Transverse colon (tissue), 4 donors: ENCODE measurements around the gene TXNRD3.

Experiments used
- EP300 ChIP-seq: sonication (generic); formaldehyde crosslinking; IDR thresholded peaks from one replicate; pipeline ENCODE4 v1.6.1; 2017; ENCODE audit warnings: antibody characterized with exemption, low read depth
- POLR2A ChIP-seq: fragments of 450-650 bp; IDR thresholded peaks from one replicate; pipeline ENCODE4 v1.6.1; 2016; ENCODE audit warnings: antibody characterized with exemption, mild to moderate bottlenecking, moderate library complexity
- POLR2AphosphoS5 ChIP-seq, 3 donors: sonication (generic); formaldehyde crosslinking; IDR thresholded peaks; one replicate each; pipeline ENCODE4 v1.6.1; 2016; ENCODE audit warnings: antibody characterized with exemption in 3 of 3
- TF ChIP-seq, protein P1 (sequence below), 5 experiments: fragments of 200-600 bp in 3 of 5; fragments of 450-650 bp in 2 of 5; sonication (generic) in 3 of 5; IDR thresholded peaks; 1 replicate in 2 of 5; 2 replicates in 3 of 5; pipeline ENCODE4 v1.5.1; 2016 to 2017; ENCODE audit warnings: antibody characterized with exemption in 5 of 5, inconsistent platforms in 3 of 5, mild to moderate bottlenecking in 2 of 5, moderate library complexity in 1 of 5

DNA sequence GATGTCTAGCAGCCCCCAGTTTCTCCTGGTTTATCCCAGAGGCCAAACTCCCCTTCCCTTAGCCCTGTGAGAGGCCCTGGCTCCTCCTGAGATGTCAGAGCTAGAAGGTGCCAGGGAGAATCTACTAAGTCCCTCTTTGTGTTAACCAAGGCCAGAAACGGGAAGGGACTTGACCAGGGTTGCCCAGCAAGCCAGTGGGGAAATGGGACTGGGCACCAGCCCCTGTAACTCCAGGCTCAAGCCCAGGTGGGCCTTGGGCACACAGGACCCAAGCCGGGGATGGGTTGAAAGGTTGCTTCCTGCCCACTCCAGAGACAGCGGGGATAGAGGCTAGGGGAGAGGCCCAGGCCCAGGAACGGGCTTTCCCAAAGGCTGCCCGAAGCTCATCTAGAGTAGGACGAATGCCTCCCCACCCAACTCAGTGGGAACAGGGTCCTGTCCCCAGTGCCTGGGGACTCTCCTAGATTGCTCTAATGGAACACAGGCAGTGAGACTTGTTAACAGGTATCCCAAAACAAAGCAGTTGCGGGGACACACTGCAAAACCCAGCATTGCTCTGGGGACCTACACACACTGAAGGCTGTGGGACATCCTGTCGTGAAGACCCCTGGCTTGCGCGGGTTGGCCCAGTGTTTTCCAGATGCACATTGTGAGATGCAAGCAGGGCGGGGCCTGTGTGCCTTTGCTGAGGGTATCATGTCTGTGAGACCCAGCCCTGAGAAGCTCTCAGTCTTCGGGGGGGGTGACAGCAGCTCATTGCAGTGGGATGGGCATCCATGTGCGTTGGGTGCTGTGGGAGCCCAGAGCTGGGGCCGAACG, 12.9 kb upstream of the TXNRD3 start:
- TF ChIP-seq, protein P1, sequence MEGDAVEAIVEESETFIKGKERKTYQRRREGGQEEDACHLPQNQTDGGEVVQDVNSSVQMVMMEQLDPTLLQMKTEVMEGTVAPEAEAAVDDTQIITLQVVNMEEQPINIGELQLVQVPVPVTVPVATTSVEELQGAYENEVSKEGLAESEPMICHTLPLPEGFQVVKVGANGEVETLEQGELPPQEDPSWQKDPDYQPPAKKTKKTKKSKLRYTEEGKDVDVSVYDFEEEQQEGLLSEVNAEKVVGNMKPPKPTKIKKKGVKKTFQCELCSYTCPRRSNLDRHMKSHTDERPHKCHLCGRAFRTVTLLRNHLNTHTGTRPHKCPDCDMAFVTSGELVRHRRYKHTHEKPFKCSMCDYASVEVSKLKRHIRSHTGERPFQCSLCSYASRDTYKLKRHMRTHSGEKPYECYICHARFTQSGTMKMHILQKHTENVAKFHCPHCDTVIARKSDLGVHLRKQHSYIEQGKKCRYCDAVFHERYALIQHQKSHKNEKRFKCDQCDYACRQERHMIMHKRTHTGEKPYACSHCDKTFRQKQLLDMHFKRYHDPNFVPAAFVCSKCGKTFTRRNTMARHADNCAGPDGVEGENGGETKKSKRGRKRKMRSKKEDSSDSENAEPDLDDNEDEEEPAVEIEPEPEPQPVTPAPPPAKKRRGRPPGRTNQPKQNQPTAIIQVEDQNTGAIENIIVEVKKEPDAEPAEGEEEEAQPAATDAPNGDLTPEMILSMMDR (IDR thresholded peaks at IDR 0.05), result no peak
- no peak for TF ChIP-seq POLR2A
- TF ChIP-seq POLR2AphosphoS5 (IDR thresholded peaks at IDR 0.05), result no peak
- TF ChIP-seq EP300, result no peak
